Mesodermal cell (in vitro differentiated cells): ENCODE results near the gene TGFBR2.

ENCODE experiments used
- H3K27ac ChIP-seq: 2 replicates; pipeline ENCODE4 v1.7.0; 2013; ENCODE audit warnings: mild to moderate bottlenecking, low read depth, low read length, moderate library complexity; ENCODE audit not compliant: severe bottlenecking
- H3K36me3 ChIP-seq: 2 replicates; pipeline ENCODE4 v1.7.1; 2013; ENCODE audit warnings: mild to moderate bottlenecking, low read length, moderate library complexity; ENCODE audit not compliant: control insufficient read depth, insufficient read depth
- H3K4me1 ChIP-seq: one replicate; pipeline ENCODE4 v1.7.1; 2013; ENCODE audit warnings: mild to moderate bottlenecking, low read length; ENCODE audit not compliant: insufficient read depth, control insufficient read depth, poor library complexity, severe bottlenecking
- H3K4me3 ChIP-seq: 2 replicates; pipeline ENCODE4 v1.7.0; 2013; ENCODE audit warnings: low read length, control low read depth, mild to moderate bottlenecking; ENCODE audit not compliant: insufficient read depth, poor library complexity, severe bottlenecking; ENCODE audit errors: extremely low read depth
- H3K9me3 ChIP-seq: 2 replicates; pipeline ENCODE4 v1.7.1; 2013; ENCODE audit warnings: mild to moderate bottlenecking, low read length, moderate library complexity; ENCODE audit not compliant: control insufficient read depth
- WGBS, 2 experiments: methylation state at CpG; one replicate each; pipeline ENCODE4 v1.1.5; 2013; ENCODE audit warnings: missing lambda C conversion rate in 2 of 2; ENCODE audit not compliant: insufficient coverage in 2 of 2; 5-methylcytosine and 5-hydroxymethylcytosine counted together

TGFBR2 gene

GRCh38 chr3:30686799-30687198 lies 80.4 kb downstream of the TGFBR2 start:
- no peak overlapping the region for H3K27ac ChIP-seq
- no peak overlapping the region for H3K4me3 ChIP-seq
- H3K36me3 ChIP-seq = peaks cover 83% of the 10 kb centered on the region
- no peaks in the 10 kb centered on the region for H3K9me3 ChIP-seq
- peaks cover 46% of the 10 kb centered on the region for H3K4me1 ChIP-seq
- WGBS, 2 experiments = no CpG with 5 or more reads among the region's 2 CpGs

GRCh38 chr3:30687930-30688570 lies 81.6 kb downstream of the TGFBR2 start:
- Histone ChIP-seq H3K9me3 (no peaks in the 10 kb centered on the region), H3K36me3 (peaks cover 90% of the 10 kb centered on the region), H3K27ac (peak overlapping the region; percentile 77), H3K4me1 (peaks cover 39% of the 10 kb centered on the region), H3K4me3 (no peak overlapping the region)
- 92 to 96% methylated on average over 7 of the region's 8 CpGs for WGBS, 2 experiments

GRCh38 chr3:30688776-30689641 lies 82.6 kb downstream of the TGFBR2 start:
- Histone ChIP-seq H3K4me1 (peaks cover 32% of the 10 kb centered on the region), H3K27ac (peak overlapping the region; percentile 77), H3K9me3 (no peaks in the 10 kb centered on the region), H3K4me3 (no peak overlapping the region), H3K36me3 (peaks cover 87% of the 10 kb centered on the region)
- WGBS, 2 experiments = 76 to 88% methylated on average over 8 of the region's 10 CpGs

DNA sequence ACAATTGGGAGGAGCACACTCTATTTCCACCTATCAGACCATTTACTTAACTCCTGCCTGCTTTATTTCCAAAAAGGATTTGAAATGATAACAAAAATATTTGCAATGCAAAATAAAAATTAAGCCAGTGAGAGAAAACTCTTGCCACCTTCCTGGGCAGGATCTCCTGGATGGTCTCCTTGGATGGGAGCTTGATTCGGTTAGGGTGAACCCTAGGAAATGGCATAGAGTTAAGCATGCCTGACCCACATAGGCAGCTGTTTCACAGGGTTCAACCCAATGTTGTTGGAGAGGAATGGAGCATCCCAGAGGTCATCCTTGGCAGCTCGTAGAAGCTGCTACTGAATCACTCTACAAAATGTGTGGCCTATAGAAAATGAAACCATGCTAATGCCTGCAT lies 83.8 kb downstream of the TGFBR2 start:
- Histone ChIP-seq H3K4me3 (no peak overlapping the region), H3K36me3 (peaks cover 89% of the 10 kb centered on the region), H3K4me1 (peaks cover 31% of the 10 kb centered on the region), H3K9me3 (no peaks in the 10 kb centered on the region), H3K27ac (no peak overlapping the region)
- 100% methylated on average over 2 of the region's 2 CpGs; no CpG with 5 or more reads in 1 of the 2 experiments for WGBS, 2 experiments

DNA sequence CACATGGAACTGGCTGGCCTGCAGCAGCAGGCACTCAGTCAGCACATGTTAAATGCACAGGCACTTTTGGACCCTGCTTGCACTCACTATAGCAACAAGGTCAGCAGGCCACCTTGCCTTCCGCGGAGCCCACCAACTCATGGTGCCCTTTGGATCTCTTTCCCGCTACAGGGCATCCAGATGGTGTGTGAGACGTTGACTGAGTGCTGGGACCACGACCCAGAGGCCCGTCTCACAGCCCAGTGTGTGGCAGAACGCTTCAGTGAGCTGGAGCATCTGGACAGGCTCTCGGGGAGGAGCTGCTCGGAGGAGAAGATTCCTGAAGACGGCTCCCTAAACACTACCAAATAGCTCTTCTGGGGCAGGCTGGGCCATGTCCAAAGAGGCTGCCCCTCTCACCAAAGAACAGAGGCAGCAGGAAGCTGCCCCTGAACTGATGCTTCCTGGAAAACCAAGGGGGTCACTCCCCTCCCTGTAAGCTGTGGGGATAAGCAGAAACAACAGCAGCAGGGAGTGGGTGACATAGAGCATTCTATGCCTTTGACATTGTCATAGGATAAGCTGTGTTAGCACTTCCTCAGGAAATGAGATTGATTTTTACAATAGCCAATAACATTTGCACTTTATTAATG lies 85.0 kb downstream of the TGFBR2 start:
- Histone ChIP-seq H3K9me3 (no peaks in the 10 kb centered on the region), H3K4me1 (peaks cover 31% of the 10 kb centered on the region), H3K36me3 (peaks cover 83% of the 10 kb centered on the region), H3K27ac (peak overlapping the region; percentile 24), H3K4me3 (no peak overlapping the region)
- 91 to 99% methylated on average over 8 to 10 of the region's 10 CpGs for WGBS, 2 experiments

DNA sequence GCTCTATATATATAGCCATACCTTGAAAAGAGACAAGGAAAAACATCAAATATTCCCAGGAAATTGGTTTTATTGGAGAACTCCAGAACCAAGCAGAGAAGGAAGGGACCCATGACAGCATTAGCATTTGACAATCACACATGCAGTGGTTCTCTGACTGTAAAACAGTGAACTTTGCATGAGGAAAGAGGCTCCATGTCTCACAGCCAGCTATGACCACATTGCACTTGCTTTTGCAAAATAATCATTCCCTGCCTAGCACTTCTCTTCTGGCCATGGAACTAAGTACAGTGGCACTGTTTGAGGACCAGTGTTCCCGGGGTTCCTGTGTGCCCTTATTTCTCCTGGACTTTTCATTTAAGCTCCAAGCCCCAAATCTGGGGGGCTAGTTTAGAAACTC lies 85.5 kb downstream of the TGFBR2 start:
- WGBS, 2 experiments = 100% methylated on average over 1 of the region's 1 CpG; no CpG with 5 or more reads in 1 of the 2 experiments
- H3K36me3 ChIP-seq = peaks cover 78% of the 10 kb centered on the region
- no peak overlapping the region for H3K4me3 ChIP-seq
- H3K4me1 ChIP-seq = peaks cover 29% of the 10 kb centered on the region
- H3K27ac ChIP-seq = no peak overlapping the region
- no peaks in the 10 kb centered on the region for H3K9me3 ChIP-seq

DNA sequence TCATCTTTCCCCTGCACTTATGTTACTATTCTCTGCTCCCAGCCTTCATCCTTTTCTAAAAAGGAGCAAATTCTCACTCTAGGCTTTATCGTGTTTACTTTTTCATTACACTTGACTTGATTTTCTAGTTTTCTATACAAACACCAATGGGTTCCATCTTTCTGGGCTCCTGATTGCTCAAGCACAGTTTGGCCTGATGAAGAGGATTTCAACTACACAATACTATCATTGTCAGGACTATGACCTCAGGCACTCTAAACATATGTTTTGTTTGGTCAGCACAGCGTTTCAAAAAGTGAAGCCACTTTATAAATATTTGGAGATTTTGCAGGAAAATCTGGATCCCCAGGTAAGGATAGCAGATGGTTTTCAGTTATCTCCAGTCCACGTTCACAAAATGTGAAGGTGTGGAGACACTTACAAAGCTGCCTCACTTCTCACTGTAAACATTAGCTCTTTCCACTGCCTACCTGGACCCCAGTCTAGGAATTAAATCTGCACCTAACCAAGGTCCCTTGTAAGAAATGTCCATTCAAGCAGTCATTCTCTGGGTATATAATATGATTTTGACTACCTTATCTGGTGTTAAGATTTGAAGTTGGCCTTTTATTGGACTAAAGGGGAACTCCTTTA lies 86.2 kb downstream of the TGFBR2 start:
- 86 to 88% methylated on average over 2 to 3 of the region's 3 CpGs for WGBS, 2 experiments
- peaks cover 26% of the 10 kb centered on the region for H3K4me1 ChIP-seq
- no peaks in the 10 kb centered on the region for H3K9me3 ChIP-seq
- H3K36me3 ChIP-seq = peaks cover 72% of the 10 kb centered on the region
- H3K4me3 ChIP-seq = no peak overlapping the region
- no peak overlapping the region for H3K27ac ChIP-seq

DNA sequence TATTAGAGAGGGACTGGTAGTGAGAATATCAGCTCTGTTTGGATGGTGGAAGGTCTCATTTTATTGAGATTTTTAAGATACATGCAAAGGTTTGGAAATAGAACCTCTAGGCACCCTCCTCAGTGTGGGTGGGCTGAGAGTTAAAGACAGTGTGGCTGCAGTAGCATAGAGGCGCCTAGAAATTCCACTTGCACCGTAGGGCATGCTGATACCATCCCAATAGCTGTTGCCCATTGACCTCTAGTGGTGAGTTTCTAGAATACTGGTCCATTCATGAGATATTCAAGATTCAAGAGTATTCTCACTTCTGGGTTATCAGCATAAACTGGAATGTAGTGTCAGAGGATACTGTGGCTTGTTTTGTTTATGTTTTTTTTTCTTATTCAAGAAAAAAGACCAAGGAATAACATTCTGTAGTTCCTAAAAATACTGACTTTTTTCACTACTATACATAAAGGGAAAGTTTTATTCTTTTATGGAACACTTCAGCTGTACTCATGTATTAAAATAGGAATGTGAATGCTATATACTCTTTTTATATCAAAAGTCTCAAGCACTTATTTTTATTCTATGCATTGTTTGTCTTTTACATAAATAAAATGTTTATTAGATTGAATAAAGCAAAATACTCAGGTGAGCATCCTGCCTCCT lies 87.2 kb downstream of the TGFBR2 start:
- no peak overlapping the region for H3K4me3 ChIP-seq
- peaks cover 17% of the 10 kb centered on the region for H3K4me1 ChIP-seq
- WGBS, 2 experiments = 0% methylated on average over 2 of the region's 2 CpGs
- no peaks in the 10 kb centered on the region for H3K9me3 ChIP-seq
- peaks cover 66% of the 10 kb centered on the region for H3K36me3 ChIP-seq
- no peak overlapping the region for H3K27ac ChIP-seq

- no peak overlapping the region for H3K27ac ChIP-seq
- no peaks in the 10 kb centered on the region for H3K9me3 ChIP-seq
- H3K36me3 ChIP-seq = peaks cover 62% of the 10 kb centered on the region
- peaks cover 11% of the 10 kb centered on the region for H3K4me1 ChIP-seq
- no peak overlapping the region for H3K4me3 ChIP-seq
- 60 to 88% methylated on average over 2 of the region's 3 CpGs for WGBS, 2 experiments
Observed at GRCh38 chr3:30694148-30694547, 87.7 kb downstream of the TGFBR2 start.

- Histone ChIP-seq H3K4me1 (peaks cover 6% of the 10 kb centered on the region), H3K27ac (no peak overlapping the region), H3K9me3 (no peaks in the 10 kb centered on the region), H3K4me3 (no peak overlapping the region), H3K36me3 (peaks cover 57% of the 10 kb centered on the region)
- no CpG with 5 or more reads among the region's 3 CpGs for WGBS, 2 experiments
Observed at GRCh38 chr3:30694668-30695067, 88.3 kb downstream of the TGFBR2 start.
